ENCODE results near the gene LCN10. TPM values are rescaled to one million over a fixed set of nuclear protein-coding genes. Genes with fewer than 3 reads are reported as not detected.

The LCN10 gene
- total and polyA plus RNA-seq, 10 of the 15 experiments (the other 5 are each of a cell fraction or from before 2014, with no cell fraction given) = 0.06 to 1.3 (median 0.21) TPM; not detected in 1

DNA sequence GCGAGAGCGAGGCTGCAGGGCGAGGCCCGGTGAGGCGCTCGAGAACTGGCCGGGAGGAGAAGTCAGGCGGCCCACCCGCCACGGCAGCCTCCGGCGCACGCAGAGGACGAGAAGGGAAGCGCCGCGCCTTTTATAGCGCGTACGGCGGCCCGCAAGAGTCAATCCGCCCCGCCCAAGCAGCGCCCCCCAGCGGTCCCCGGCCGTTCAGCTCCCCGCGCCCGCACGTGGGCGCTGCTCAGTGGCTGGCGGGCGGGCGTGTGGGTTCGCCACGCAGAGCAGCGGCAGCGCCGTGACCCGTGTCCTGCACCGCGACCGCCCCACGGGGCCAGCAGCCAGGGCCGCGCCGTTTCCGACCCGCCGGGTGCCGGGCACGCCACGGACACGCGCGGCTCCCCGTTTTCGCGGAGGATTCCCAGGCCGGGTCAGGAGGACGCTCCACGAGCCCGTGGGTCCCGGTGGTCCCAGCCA lies 14.6 kb downstream of the LCN10 start:
- peaks cover 45% of the 10 kb centered on the region for H3K79me2 ChIP-seq (ENCODE audit: control insufficient read depth, insufficient read depth, low read length)
- CTCF ChIA-PET = interaction anchor here (1.2 to 2.4 kb wide), 7 partner anchors 10 to 242 kb away, joined by 3 to 16 read pairs (median 8); partner anchors contain the start of gene AGPAT2
- POLR2A ChIA-PET = interaction anchor here (0.6 to 3.6 kb wide), 7 partner anchors 12 to 616 kb away, joined by 3 to 15 read pairs (median 3); partner anchors contain the start of gene LCN10
- peaks cover 13% of the 10 kb centered on the region for H3K4me1 ChIP-seq (ENCODE audit: control insufficient read depth, insufficient read depth, low read length)
- H3K9ac ChIP-seq (ENCODE audit: control insufficient read depth, insufficient read depth, low read length) = peak overlapping the region; percentile 79
- peak overlapping the region; percentile 54 for H3K27ac ChIP-seq (ENCODE audit: control insufficient read depth, insufficient read depth)
- no TSS peak for BruUV-seq (replicated peaks)
- H3K27me3 ChIP-seq (replicated peaks in 1 of 2; ENCODE audit: control insufficient read depth in 2 of 2, insufficient read depth in 2 of 2, low read length in 1 of 2) = no peaks in the 10 kb centered on the region
- under 1% methylated on average over 64 of the region's 66 CpGs for WGBS (ENCODE audit: insufficient coverage, insufficient replicate concordance, low lambda C conversion rate, missing lambda C conversion rate)
- intact Hi-C loops (cut with micrococcal nuclease; ENCODE audit: unreplicated experiment) = no loop called here
- in situ Hi-C loops (cut with MboI) = no loop called here
- FAIRE-seq = no peak
- SMC1A ChIA-PET (ENCODE audit: uncharacterized antibody, unreplicated experiment) = interaction anchor here (1.0 kb wide), 1 partner anchor 42 kb away, joined by 3 read pairs; no protein-coding TSS in a partner anchor
- H3K4me2 ChIP-seq (ENCODE audit: control insufficient read depth, insufficient read depth) = peak overlapping the region; percentile 79
- DNase-seq (ENCODE audit: low read depth, low spot score) = peak; percentile 39
- H3K4me3 ChIP-seq = peak overlapping the region; percentile 76
- peaks cover 18 to 21% of the 10 kb centered on the region in 2 experiments for H3K36me3 ChIP-seq (ENCODE audit: control insufficient read depth in 2 of 2, insufficient read depth in 2 of 2, low read length in 1 of 2)
- H4K20me1 ChIP-seq (ENCODE audit: control insufficient read depth, insufficient read depth) = peaks cover 9% of the 10 kb centered on the region
- RAD21 ChIA-PET (ENCODE audit: unreplicated experiment) = interaction anchor here (0.6 to 1.0 kb wide), 4 partner anchors 14 to 189 kb away, joined by 3 to 4 read pairs (median 3); no protein-coding TSS in a partner anchor
- peak; percentile 79 for ATAC-seq
- H2AFZ ChIP-seq (ENCODE audit: control insufficient read depth, low read depth, low read length) = peak overlapping the region; percentile 83
- H3K9me3 ChIP-seq (replicated peaks; ENCODE audit: control insufficient read depth, insufficient read depth, low read length) = no peaks in the 10 kb centered on the region
- TF ChIP-seq SRF (IDR thresholded peaks at IDR 0.05; ENCODE audit: low read depth in 2 of 2, low read length in 2 of 2) (peak; percentile 66 to 79), ZNF24 (IDR thresholded peaks at IDR 0.05) (peak; percentile 87), SMARCA5 (IDR thresholded peaks at IDR 0.05) (peak; percentile 99), PRDM15 (CRISPR knock-in tag; IDR thresholded peaks at IDR 0.05) (no peak), BMI1 (IDR thresholded peaks at IDR 0.05; ENCODE audit: borderline replicate concordance) (no peak), TARDBP (IDR thresholded peaks at IDR 0.05; ENCODE audit: borderline replicate concordance) (peak; percentile 68; the same call in 1 of the 2 replicates), ZNF622 (IDR thresholded peaks at IDR 0.05) (no peak), SP1 (IDR thresholded peaks at IDR 0.05; ENCODE audit: low read depth, low read length) (peak; percentile 83), ZNF687 (IDR thresholded peaks at IDR 0.05) (peak; percentile 94), MAX (IDR thresholded peaks at IDR 0.05; ENCODE audit: low read depth, low read length) (peak; percentile 96), ELK1 (IDR thresholded peaks at IDR 0.05; ENCODE audit: low read depth, low read length) (peak; percentile 54; the same call in 1 of the 2 replicates), ZNF384 (IDR thresholded peaks at IDR 0.05; ENCODE audit: borderline replicate concordance, low read depth, low read length) (0 out of 2 replicates have a peak, but pooled peaks have one; percentile 23), ASH2L (IDR thresholded peaks at IDR 0.05; ENCODE audit: borderline replicate concordance, low read depth) (0 out of 2 replicates have a peak, but pooled peaks have one; percentile 42)
- TF ChIP-seq, protein P1, sequence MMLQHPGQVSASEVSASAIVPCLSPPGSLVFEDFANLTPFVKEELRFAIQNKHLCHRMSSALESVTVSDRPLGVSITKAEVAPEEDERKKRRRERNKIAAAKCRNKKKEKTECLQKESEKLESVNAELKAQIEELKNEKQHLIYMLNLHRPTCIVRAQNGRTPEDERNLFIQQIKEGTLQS (IDR thresholded peaks at IDR 0.05; ENCODE audit: borderline replicate concordance, extremely low read depth, low read depth, low read length) = peak; percentile 55; the same call in 1 of the 2 replicates

Data from GM12878 (cell line).